Activated CD8-positive, alpha-beta memory T cell treated with anti-CD3 and anti-CD28 coated beads, Interleukin-2, amount 50 U/mL, for 24 hours (primary cell): Measurements from ENCODE around the gene CERKL.

Experiments used
- DNase-seq: peaks from one replicate; pipeline ENCODE4 v3.0.0-alpha.2; 2020; ENCODE audit errors: extremely low read depth

CERKL gene

GRCh38 chr2:181678861-181679543, 22.1 kb upstream of the CERKL start:
- no peak for DNase-seq

GRCh38 chr2:181677912-181678586, 21.1 kb upstream of the CERKL start:
- DNase-seq: no peak

GRCh38 chr2:181675254-181675653, 18.3 kb upstream of the CERKL start:
- DNase-seq: no peak

GRCh38 chr2:181674461-181674860, 17.6 kb upstream of the CERKL start:
- DNase-seq: no peak

GRCh38 chr2:181673173-181673572, 16.3 kb upstream of the CERKL start:
- DNase-seq: no peak

- no peak for DNase-seq
Measured at GRCh38 chr2:181672255-181673008, 15.5 kb upstream of the CERKL start.

GRCh38 chr2:181670632-181671031, 13.7 kb upstream of the CERKL start:
- DNase-seq: no peak

- no peak for DNase-seq
Measured at GRCh38 chr2:181667234-181667633, 10.3 kb upstream of the CERKL start.

- DNase-seq: no peak
Measured at GRCh38 chr2:181662287-181662686, 5.4 kb upstream of the CERKL start.

- DNase-seq: no peak
Measured at GRCh38 chr2:181660181-181660580, 3.3 kb upstream of the CERKL start.

- no peak for DNase-seq
Measured at GRCh38 chr2:181658444-181658843, 1.5 kb upstream of the CERKL start.

- DNase-seq: no peak
Measured at GRCh38 chr2:181657379-181657778, 474 bp upstream of the CERKL start.

- DNase-seq: no peak
Measured at GRCh38 chr2:181655519-181655918, 1.4 kb downstream of the CERKL start.

GRCh38 chr2:181649436-181649979, 7.4 kb downstream of the CERKL start:
- DNase-seq: no peak

GRCh38 chr2:181648478-181649155, 8.3 kb downstream of the CERKL start:
- DNase-seq: no peak

GRCh38 chr2:181646415-181646987, 10.4 kb downstream of the CERKL start:
- DNase-seq: no peak

- DNase-seq: no peak
Measured at GRCh38 chr2:181643151-181643550, 13.8 kb downstream of the CERKL start.

GRCh38 chr2:181642086-181642485, 14.8 kb downstream of the CERKL start:
- DNase-seq: no peak

- DNase-seq: no peak
Measured at GRCh38 chr2:181639686-181640085, 17.2 kb downstream of the CERKL start.

GRCh38 chr2:181632733-181633401, 24.0 kb downstream of the CERKL start:
- DNase-seq: no peak
